ENCODE data around the gene PDZD7. TPM values are rescaled to one million over a fixed set of nuclear protein-coding genes. Genes with fewer than 3 reads are reported as not detected.

PDZD7 gene
- total RNA-seq, 4 donors from 2014 or later = under 0.01 to 0.75 (median 0.39) TPM

DNA sequence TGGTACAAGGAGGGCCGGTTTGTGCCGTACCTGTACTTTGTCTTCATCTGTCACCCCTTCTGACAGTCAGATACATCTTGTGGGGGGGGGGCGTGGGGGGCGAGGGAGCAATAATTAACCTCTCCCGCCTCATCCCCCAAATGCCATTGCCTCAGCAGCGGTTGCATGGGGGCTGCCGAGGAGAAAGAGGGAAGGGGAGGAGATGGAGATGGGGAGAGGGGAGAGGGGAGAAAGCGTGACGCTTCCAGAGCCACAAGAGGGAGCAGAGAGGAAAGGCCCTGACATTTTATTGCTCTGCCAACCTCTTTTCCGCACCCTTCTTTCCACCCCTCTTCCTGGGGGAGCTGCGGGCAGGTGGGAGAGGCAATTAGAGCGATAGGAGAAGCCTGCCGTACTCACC lies 42.7 kb upstream of the PDZD7 start:
- Histone ChIP-seq H3K9me3 (no peaks in the 10 kb centered on the region), H3K4me1 (no peaks in the 10 kb centered on the region), H3K36me3 (no peaks in the 10 kb centered on the region), H3K27me3 (peaks cover 0 to 72% (median 12%) of the 10 kb centered on the region in 4 donors), H3K27ac (replicated peaks in 1 of 4) (no peak overlapping the region), H3K4me3 (no peak overlapping the region)
- intact Hi-C loops (cut with DNase I) = no loop called here
- no peak for DNase-seq (ENCODE audit: extremely low spot score)
- TF ChIP-seq, protein P1, sequence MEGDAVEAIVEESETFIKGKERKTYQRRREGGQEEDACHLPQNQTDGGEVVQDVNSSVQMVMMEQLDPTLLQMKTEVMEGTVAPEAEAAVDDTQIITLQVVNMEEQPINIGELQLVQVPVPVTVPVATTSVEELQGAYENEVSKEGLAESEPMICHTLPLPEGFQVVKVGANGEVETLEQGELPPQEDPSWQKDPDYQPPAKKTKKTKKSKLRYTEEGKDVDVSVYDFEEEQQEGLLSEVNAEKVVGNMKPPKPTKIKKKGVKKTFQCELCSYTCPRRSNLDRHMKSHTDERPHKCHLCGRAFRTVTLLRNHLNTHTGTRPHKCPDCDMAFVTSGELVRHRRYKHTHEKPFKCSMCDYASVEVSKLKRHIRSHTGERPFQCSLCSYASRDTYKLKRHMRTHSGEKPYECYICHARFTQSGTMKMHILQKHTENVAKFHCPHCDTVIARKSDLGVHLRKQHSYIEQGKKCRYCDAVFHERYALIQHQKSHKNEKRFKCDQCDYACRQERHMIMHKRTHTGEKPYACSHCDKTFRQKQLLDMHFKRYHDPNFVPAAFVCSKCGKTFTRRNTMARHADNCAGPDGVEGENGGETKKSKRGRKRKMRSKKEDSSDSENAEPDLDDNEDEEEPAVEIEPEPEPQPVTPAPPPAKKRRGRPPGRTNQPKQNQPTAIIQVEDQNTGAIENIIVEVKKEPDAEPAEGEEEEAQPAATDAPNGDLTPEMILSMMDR (IDR thresholded peaks at IDR 0.05) = no peak
- TF ChIP-seq POLR2AphosphoS5 (IDR thresholded peaks at IDR 0.05) = no peak
- no peak for TF ChIP-seq EP300 (IDR thresholded peaks at IDR 0.05)
- TF ChIP-seq POLR2A (IDR thresholded peaks at IDR 0.05; ENCODE audit: low read depth) = no peak
- WGBS = 9% methylated on average over 12 of the region's 13 CpGs

DNA sequence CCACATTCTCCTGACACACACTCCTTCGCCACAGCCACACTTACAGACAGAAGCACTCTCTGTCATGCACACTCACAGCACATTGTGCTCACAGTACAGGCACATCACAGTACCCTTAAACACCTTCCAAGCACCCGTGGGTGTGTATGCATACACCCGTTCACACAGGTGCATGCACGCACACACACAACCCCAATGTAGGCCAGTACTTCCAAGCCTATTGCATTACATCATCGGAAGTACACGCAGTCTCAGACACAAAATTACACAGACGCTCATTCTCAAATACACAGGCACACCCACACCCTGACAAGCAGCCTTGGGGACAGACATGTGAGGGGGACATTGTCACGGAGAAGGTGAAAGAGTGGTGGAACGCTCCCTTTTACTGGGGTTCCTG lies 42.0 kb upstream of the PDZD7 start:
- no peak for DNase-seq (ENCODE audit: extremely low spot score)
- 67% methylated on average over 9 of the region's 9 CpGs for WGBS
- H3K27ac ChIP-seq (replicated peaks in 1 of 4) = no peak overlapping the region
- no peaks in the 10 kb centered on the region for H3K9me3 ChIP-seq
- peaks cover 0 to 69% (median 12%) of the 10 kb centered on the region in 4 donors for H3K27me3 ChIP-seq
- H3K36me3 ChIP-seq = no peaks in the 10 kb centered on the region
- TF ChIP-seq, protein P1 (IDR thresholded peaks at IDR 0.05) = no peak
- TF ChIP-seq POLR2A (IDR thresholded peaks at IDR 0.05; ENCODE audit: low read depth) = no peak
- no peak for TF ChIP-seq POLR2AphosphoS5 (IDR thresholded peaks at IDR 0.05)
- TF ChIP-seq EP300 (IDR thresholded peaks at IDR 0.05) = no peak
- no peaks in the 10 kb centered on the region for H3K4me1 ChIP-seq
- no peak overlapping the region for H3K4me3 ChIP-seq
- intact Hi-C loops (cut with DNase I) = no loop called here

DNA sequence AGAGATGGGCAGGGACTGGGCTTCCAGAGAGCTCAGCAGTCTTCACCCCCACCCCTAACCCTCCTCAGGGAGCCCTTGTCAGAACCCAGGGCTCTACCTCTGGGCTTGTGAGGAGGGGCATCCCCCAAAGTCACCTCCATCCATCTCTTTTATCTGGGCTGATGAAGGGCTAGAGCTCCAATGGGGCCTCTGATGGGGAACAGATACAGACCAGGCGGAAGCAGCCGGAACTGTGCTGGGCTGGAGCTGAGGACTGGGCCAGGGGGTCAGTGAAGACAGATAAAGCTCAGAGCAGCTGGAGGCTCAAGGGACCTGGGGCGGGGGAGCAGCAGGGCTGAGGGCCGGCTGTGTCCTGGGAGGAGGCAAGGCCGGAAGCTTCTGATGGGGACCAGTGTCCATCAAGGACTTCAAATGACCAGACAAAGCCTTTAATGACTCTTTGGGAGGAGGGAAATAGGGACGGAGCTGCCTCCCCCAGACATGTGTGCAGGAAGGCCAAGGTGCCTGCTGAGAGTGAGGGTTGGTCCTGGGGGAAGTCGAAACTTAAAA lies 41.0 kb upstream of the PDZD7 start:
- Histone ChIP-seq H3K27ac (replicated peaks in 1 of 4) (no peak overlapping the region), H3K4me3 (no peak overlapping the region), H3K9me3 (no peaks in the 10 kb centered on the region), H3K36me3 (no peaks in the 10 kb centered on the region), H3K4me1 (peaks cover 8% of the 10 kb centered on the region in 4 donors), H3K27me3 (peaks cover 0 to 68% (median 17%) of the 10 kb centered on the region in 4 donors)
- intact Hi-C loops (cut with DNase I) = no loop called here
- TF ChIP-seq, protein P1 (IDR thresholded peaks at IDR 0.05) = no peak
- TF ChIP-seq POLR2AphosphoS5 (IDR thresholded peaks at IDR 0.05) = no peak
- no peak for TF ChIP-seq POLR2A (IDR thresholded peaks at IDR 0.05; ENCODE audit: low read depth)
- no peak for TF ChIP-seq EP300 (IDR thresholded peaks at IDR 0.05)
- WGBS = 66% methylated on average over 7 of the region's 7 CpGs
- DNase-seq (ENCODE audit: extremely low spot score) = no peak

DNA sequence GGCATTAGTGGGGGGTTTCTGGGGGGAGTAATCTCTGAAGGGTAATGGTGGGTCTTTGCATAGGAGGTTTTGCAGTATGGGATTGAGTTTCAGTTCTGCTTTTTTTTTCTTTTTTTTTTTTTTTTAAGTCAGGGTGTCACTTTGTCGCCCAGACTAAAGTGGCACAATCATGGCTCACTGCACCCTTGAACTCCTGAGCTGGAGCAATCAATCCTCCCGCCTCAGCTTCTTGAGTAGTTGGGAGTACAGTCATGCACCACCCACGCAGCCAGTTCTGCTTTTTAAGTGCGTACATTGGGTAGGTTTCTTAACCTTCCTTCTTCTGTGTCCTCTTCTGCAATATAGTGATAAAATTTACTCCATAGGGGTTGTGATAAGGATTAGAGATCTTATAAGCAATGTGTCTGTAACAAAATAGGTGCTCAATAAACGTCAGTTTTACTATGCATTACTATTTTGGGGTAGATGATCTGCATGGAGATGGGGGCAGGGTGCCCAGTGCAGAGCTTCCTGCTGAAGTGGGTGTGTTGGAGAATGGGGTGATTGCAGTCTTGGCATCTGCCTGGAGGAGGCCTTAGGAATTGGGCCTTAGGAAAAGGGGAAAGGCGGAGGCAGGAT lies 40.4 kb upstream of the PDZD7 start:
- H3K9me3 ChIP-seq = no peaks in the 10 kb centered on the region
- TF ChIP-seq POLR2A (IDR thresholded peaks at IDR 0.05; ENCODE audit: low read depth) (no peak), EP300 (IDR thresholded peaks at IDR 0.05) (no peak), POLR2AphosphoS5 (IDR thresholded peaks at IDR 0.05) (no peak)
- TF ChIP-seq, protein P1 (IDR thresholded peaks at IDR 0.05) = no peak
- no peak overlapping the region for H3K4me3 ChIP-seq
- peaks cover 13 to 14% (median 14%) of the 10 kb centered on the region in 4 donors for H3K4me1 ChIP-seq
- peaks cover 0 to 68% (median 23%) of the 10 kb centered on the region in 4 donors for H3K27me3 ChIP-seq
- no peak overlapping the region for H3K27ac ChIP-seq (replicated peaks in 1 of 4)
- 72% methylated on average over 5 of the region's 6 CpGs for WGBS
- H3K36me3 ChIP-seq = no peaks in the 10 kb centered on the region
- intact Hi-C loops (cut with DNase I) = no loop called here
- DNase-seq (ENCODE audit: extremely low spot score) = no peak

All from esophagus muscularis mucosa (tissue), 4 donors.